HG03457 (cell line): ENCODE measurements around the gene MAST4.

Source experiments
- ATAC-seq: cut with Tn5 transposase; IDR thresholded peaks from one replicate; pipeline ENCODE4 v1.9.1; 2021; ENCODE audit warnings: moderate number of reproducible peaks; ENCODE audit not compliant: unreplicated experiment

Gene MAST4

GRCh38 chr5:67009028-67009427 is 412.8 kb downstream of the MAST4 start:
- no peak for ATAC-seq

- ATAC-seq = no peak
Measured at GRCh38 chr5:67010684-67011409, 414.7 kb downstream of the MAST4 start.

GRCh38 chr5:67011422-67011821 is 415.2 kb downstream of the MAST4 start:
- no peak for ATAC-seq

GRCh38 chr5:67012171-67012570 is 416.0 kb downstream of the MAST4 start:
- ATAC-seq = no peak

GRCh38 chr5:67013719-67014118 is 417.5 kb downstream of the MAST4 start:
- no peak for ATAC-seq

GRCh38 chr5:67014191-67014590 is 418.0 kb downstream of the MAST4 start:
- no peak for ATAC-seq

GRCh38 chr5:67014957-67015400 is 418.8 kb downstream of the MAST4 start:
- ATAC-seq = no peak

GRCh38 chr5:67015541-67016191 is 419.5 kb downstream of the MAST4 start:
- no peak for ATAC-seq

GRCh38 chr5:67019065-67019845 is 423.1 kb downstream of the MAST4 start:
- ATAC-seq = no peak

GRCh38 chr5:67020096-67020615 is 424.0 kb downstream of the MAST4 start:
- ATAC-seq = no peak

GRCh38 chr5:67021031-67021430 is 424.8 kb downstream of the MAST4 start:
- no peak for ATAC-seq

- no peak for ATAC-seq
Measured at GRCh38 chr5:67021521-67021920, 425.3 kb downstream of the MAST4 start.

- ATAC-seq = no peak
Measured at GRCh38 chr5:67021962-67022361, 425.8 kb downstream of the MAST4 start.

GRCh38 chr5:67025457-67025856 is 429.3 kb downstream of the MAST4 start:
- ATAC-seq = no peak

GRCh38 chr5:67026278-67026677 is 430.1 kb downstream of the MAST4 start:
- no peak for ATAC-seq

- no peak for ATAC-seq
Measured at GRCh38 chr5:67027171-67027570, 431.0 kb downstream of the MAST4 start.

GRCh38 chr5:67028371-67028770 is 432.2 kb downstream of the MAST4 start:
- no peak for ATAC-seq

- ATAC-seq = no peak
Measured at GRCh38 chr5:67028941-67029340, 432.7 kb downstream of the MAST4 start.

- ATAC-seq = no peak
Measured at GRCh38 chr5:67029481-67029880, 433.3 kb downstream of the MAST4 start.

- no peak for ATAC-seq
Measured at GRCh38 chr5:67030289-67031056, 434.3 kb downstream of the MAST4 start.

GRCh38 chr5:67031057-67031443 is 434.9 kb downstream of the MAST4 start:
- ATAC-seq = no peak
